DMS114 treated with DMSO at 0.1 percent for 48 hours (cell line): Measurements from ENCODE around the gene BCAS3.

ENCODE experiments used
- DNase-seq: peaks from one replicate; lab custom pipeline; 2025; ENCODE audit not compliant: unreplicated experiment; lab: John Stamatoyannopoulos, UW

BCAS3 gene

DNA sequence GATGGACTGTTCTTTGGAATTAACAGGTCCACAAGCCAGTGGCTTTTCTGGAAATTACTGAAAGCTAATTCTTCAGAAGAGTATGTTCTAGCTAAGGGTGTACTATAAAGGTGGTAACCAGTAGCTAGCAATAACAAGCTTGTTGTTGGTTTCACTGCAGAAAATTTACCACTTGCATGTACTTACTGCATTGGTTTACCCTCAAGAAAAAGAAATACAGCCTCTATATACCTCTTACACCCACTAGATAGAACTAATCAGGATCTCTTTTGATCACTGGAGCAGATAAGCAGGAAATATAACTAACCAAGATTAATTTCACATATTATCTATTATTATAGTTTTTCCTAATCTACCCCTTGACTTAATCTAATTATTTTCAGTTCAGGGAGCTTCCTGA, 537.1 kb downstream of the BCAS3 start:
- DNase-seq = no peak

DNA sequence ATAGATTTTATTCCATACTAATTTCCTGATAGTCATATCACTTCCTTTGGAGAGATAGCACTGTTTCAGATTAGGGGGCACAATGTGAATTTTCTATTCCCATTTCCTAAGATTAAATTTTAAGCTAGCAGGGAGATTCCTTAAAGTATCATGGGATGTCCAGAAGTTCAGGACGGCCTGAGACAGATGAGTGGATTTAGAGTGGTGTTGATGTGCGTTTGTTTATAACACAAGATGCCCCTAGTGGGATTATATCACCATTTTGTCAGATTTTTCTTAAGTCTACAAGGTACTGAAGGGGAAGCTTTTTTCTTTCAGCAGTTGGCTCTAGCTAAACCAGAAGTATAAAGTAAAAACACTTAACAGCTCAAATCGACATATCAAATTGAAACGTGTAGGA, 538.4 kb downstream of the BCAS3 start:
- no peak for DNase-seq

DNA sequence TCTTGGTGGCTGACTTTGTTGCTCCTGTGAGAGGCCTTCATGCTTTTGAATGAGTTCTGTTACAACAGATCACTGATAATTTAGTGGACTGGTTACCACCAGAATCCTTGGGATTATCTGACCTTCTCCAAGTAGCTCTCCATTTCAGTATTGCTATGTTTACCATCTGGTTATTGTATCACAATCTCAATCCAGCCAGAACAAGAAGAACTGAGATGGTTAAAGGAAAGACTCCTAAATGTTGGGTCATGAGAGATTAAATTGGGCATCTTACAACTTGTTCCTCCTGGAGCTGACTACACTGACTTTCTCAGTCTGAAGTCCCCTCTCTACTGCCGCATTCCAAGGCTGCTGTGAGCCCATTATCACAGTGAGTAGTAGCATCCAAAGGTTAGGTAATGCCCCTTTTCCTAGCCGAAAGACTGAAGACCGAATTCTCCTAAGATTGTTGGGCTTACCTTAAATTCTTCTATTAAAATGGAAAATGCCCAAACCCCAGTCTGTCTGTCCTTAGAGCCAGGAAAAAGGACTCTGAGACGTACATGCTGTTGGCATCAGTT, 540.3 kb downstream of the BCAS3 start:
- no peak for DNase-seq

DNA sequence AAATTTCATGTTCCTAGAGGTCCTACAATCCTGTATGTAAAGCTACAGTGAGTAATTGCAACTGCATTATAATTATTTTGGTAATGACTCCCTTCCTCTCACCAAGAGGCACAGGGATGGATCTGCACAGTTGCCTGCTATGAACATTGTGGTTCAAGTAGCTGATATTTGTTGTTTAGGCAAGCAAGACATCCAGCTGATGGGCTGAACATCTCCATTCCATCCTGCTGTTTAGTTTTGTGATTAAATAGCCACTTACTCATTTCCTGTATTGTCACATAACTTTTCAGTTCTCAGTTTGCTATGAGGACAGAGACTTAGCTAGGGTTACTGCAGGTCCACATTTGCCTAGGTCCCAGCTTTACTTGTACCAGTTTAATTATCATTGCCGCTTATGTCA, 540.8 kb downstream of the BCAS3 start:
- DNase-seq = no peak

- DNase-seq = no peak
Measured at GRCh38 chr17:61219460-61219859, 541.8 kb downstream of the BCAS3 start.

- DNase-seq = no peak
Measured at GRCh38 chr17:61221181-61221580, 543.5 kb downstream of the BCAS3 start.

- DNase-seq = no peak
Measured at GRCh38 chr17:61221597-61222471, 544.2 kb downstream of the BCAS3 start.

- DNase-seq = no peak
Measured at GRCh38 chr17:61223725-61224124, 546.1 kb downstream of the BCAS3 start.

DNA sequence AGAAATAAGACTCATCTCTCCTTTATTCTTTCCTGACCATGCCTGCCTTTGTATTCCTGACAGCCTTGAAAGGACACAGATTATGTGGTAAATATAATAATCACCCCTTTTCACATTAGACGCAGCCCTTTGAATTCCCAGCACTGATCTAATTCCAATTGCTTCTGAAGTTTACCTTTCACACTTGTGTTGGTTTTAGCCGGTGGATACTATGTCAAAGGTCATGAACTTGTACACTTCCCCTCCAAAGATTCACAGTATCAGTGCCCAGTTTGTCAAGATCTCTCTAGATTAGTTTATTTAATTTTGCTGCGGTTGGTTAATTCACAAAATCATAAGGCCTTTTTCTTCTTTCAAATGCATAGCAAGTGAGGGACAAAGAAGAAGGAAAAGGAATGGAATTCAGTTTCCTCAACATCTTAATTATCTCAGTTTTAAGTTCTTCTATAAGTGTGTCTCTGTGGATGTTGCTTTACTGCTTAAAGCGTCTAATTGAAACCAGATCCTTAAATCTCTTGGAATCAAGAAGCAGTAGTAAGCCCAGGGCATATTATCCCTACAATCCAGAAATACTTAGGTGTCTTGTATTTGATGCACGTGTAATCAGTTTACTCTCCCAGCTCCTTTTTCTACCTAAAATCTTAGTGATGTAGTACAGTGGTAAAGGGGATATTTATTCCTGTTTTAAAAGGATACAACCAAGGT, 547.7 kb downstream of the BCAS3 start:
- DNase-seq = no peak

- no peak for DNase-seq
Measured at GRCh38 chr17:61227866-61228265, 550.2 kb downstream of the BCAS3 start.

- no peak for DNase-seq
Measured at GRCh38 chr17:61230461-61230860, 552.8 kb downstream of the BCAS3 start.

DNA sequence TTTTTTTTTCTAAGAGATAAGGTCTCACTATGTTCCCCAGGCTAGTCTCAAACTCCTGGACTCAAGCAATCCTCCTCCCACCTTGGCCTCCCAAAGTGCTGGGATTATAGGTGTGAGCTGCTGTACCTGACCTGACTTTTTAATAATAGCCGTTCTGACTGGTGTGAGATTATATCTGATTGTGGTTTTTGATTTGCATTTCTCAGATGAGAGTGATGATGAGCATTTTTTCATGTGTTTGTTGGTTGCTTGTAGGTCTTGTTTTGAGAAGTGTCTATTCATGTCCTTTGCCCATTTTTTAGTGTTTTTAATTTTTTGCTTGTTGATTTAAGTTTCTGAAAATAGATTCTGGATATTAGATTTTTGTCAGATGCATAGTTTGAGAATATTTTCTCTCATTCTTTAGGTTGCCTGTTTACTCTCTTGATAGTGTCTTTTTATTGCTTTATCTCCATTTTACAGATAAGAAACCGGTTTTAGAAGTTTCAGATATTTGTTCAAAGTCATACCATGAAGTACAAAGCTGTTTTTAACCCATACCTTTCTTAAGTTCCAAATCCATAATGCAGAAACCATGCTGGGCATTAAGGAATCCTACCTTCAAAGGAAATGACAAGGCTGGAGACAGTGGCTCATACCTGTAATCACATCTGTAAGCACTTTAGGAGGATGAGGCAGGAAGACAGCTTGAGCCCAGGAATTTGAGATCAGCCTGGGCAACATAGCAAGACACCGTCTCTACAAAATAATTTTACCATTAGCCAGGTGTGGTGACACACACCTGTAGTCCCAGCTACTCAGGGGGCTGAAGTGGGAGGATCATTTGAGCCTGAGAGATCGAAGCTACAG, 553.5 kb downstream of the BCAS3 start:
- DNase-seq = no peak

GRCh38 chr17:61232871-61233270, 555.2 kb downstream of the BCAS3 start:
- DNase-seq = no peak

DNA sequence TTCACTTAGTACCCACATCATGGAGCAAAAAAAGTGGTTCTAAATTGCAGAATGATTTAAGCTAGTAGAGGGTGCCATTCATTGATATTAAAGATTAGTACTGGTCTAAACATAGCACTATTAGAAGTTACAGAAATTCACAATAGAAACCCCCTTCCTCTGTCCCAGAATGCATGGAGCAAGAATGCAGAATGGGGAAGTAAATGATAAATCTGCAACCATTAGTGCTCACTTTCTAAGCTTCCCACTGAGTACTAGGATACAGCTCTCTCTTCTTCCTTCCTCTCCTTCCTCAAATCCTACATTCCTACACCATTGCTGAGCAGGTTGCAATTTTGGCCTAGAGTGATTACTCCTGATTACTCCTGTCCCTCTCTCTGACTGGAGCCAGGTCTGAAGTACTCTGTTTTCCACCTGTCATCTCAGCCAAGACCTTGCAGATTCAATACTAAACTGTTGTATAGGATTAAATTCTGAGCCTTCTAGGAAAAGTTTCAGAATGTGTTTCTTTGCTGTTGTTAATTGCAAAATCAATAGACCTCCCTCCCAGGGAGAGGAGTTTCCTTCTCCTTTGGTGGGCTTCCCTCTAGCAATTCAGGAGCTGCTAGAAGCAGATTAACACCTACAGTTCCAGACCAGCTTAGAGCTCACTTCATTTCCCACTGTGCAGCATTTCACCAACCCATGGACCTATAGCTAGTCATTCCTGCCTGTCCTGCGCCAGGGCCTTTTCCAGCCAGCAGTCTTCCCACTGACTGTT, 556.5 kb downstream of the BCAS3 start:
- DNase-seq = no peak

GRCh38 chr17:61235001-61235826, 557.6 kb downstream of the BCAS3 start:
- no peak for DNase-seq

DNA sequence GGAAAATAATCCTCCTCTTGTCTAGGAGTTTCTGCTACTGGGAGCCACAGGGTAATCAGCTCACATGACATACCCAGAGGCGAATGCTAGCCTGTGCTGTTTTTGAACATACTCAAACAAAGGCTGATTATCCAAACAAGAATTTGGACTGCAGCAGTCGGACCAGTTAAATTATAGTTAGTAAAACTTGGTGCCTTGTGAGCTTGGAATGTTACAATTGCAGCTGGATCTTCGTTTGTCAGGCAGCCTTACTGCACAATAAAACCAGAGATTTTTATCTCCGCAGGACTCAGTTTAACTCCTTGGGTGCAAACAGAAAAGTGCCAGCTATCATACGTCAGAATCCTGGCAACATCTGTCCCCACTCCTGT, 558.2 kb downstream of the BCAS3 start:
- DNase-seq = no peak

DNA sequence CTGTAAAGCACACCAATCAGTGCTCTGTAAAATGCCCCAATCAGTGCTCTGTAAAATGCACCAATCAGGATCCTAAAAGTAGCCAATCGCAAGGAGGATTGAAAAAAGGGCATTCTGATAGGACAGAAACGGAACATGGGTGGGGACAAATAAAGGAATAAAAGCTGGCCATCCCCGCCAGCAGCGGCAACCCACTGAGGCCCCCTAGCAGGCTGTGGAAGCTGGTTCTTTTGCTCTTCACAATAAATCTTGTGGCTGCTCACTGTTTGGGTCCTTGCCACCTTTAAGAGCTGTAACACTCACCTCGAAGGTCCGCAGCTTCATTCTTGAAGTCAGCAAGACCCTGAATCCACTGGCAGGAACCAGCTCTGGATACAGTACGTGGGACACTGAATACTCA, 559.6 kb downstream of the BCAS3 start:
- DNase-seq = no peak

- no peak for DNase-seq
Measured at GRCh38 chr17:61238455-61238933, 560.8 kb downstream of the BCAS3 start.

- DNase-seq = no peak
Measured at GRCh38 chr17:61239327-61239726, 561.7 kb downstream of the BCAS3 start.

GRCh38 chr17:61239953-61240352, 562.3 kb downstream of the BCAS3 start:
- DNase-seq = no peak
